Omental fat pad (tissue), 4 donors: ENCODE measurements around the gene STIL. TPM values are rescaled to one million over a fixed set of nuclear protein-coding genes. Genes with fewer than 3 reads are reported as not detected.
A peak's percentile ranks its signal among the peaks of the same experiment; 100 is the strongest.

Experiments
- ATAC-seq: fragments of 150-250 bp; one replicate; pipeline ENCODE4 v1.9.1; 2016; ENCODE audit warnings: mild to moderate bottlenecking, moderate library complexity; ENCODE audit not compliant: low FRiP score
- DNase-seq: peaks from one replicate; pipeline ENCODE4 v3.0.0-alpha.2; 2019; ENCODE audit warnings: low spot score
- total RNA-seq, 4 donors: library from RNA; depleted of rRNA; stranded (reverse); fragments of >200 nt; gene quantifications; one replicate each; pipeline ENCODE4 v1.1.0, GENCODE V29; 2016
- TF ChIP-seq, protein P1 (sequence below), 3 donors: fragments of 450-650 bp; IDR thresholded peaks; one replicate each; pipeline ENCODE4 v1.5.1; 2016 to 2017; ENCODE audit warnings: antibody characterized with exemption in 3 of 3, mild to moderate bottlenecking in 3 of 3, moderate library complexity in 2 of 3

The STIL gene
- total RNA-seq, 4 donors from 2014 or later, result 1.0 to 2.2 (median 1.3) TPM

DNA sequence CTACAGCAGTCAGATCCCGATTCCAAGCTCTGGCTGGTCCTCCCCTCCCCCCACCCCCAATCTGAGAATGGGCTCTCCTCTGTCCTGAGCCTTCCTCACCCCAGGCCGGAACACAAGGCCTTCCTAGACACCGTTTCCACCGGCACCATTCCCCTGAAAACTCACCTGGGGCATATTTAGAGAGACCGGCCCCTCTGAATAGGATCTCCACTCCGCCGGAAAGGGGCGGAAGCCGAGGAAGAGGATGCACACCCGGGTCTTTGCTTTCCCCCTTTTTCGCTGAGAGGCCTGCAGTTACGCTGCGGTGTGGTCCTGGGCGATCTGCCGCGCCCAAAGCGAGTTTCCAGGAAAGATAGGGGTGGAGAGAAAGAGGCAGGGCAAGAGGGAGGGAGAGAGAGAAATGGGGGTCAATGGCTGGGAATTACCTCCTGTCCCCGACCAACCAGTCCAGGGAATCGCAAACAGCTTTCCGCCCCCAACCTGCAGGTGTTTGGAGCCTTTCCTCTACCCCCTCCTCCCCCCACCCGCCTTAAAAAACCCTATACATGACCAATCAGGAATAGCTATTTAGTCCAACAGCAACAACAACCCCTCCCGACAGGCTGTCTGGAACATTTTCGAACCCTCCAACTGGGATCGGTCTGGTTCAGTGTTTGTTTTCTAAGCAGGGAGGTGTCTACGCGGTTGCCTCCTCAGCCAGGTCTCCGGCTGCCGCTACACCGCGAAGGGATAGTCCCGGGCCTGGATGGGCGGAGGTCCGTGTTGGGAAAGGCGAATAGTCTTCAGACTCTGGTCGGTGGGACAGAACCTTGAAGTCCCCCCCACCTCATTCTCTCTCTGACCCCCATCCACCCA lies 84.7 kb downstream of the STIL start:
- DNase-seq, result no peak
- TF ChIP-seq, protein P1, sequence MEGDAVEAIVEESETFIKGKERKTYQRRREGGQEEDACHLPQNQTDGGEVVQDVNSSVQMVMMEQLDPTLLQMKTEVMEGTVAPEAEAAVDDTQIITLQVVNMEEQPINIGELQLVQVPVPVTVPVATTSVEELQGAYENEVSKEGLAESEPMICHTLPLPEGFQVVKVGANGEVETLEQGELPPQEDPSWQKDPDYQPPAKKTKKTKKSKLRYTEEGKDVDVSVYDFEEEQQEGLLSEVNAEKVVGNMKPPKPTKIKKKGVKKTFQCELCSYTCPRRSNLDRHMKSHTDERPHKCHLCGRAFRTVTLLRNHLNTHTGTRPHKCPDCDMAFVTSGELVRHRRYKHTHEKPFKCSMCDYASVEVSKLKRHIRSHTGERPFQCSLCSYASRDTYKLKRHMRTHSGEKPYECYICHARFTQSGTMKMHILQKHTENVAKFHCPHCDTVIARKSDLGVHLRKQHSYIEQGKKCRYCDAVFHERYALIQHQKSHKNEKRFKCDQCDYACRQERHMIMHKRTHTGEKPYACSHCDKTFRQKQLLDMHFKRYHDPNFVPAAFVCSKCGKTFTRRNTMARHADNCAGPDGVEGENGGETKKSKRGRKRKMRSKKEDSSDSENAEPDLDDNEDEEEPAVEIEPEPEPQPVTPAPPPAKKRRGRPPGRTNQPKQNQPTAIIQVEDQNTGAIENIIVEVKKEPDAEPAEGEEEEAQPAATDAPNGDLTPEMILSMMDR (IDR thresholded peaks at IDR 0.05), result no peak

DNA sequence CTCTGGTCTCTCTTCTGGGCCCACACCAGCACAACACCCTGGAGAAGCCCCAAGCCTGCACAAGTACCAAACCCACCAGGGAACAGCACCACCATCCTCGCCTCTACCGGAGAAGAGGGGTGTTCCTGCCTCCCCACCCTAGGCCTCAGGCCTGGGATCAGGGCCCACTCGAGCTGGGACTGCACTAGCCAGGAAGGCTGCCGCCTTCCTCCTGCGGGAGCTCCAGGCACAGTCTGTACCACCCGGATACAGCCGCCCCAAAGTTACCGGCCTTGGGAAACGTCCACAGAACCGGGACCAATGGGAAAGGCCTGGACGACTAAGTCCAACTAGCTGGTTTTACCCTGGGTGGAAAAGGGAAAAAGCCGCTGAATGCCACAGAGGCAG lies 85.3 kb downstream of the STIL start:
- DNase-seq (no peak), ATAC-seq (no peak)
- TF ChIP-seq, protein P1 (IDR thresholded peaks at IDR 0.05), result no peak

More for the DNA sequence above, 84.7 kb downstream of the STIL start:
- ATAC-seq, result no peak

DNA sequence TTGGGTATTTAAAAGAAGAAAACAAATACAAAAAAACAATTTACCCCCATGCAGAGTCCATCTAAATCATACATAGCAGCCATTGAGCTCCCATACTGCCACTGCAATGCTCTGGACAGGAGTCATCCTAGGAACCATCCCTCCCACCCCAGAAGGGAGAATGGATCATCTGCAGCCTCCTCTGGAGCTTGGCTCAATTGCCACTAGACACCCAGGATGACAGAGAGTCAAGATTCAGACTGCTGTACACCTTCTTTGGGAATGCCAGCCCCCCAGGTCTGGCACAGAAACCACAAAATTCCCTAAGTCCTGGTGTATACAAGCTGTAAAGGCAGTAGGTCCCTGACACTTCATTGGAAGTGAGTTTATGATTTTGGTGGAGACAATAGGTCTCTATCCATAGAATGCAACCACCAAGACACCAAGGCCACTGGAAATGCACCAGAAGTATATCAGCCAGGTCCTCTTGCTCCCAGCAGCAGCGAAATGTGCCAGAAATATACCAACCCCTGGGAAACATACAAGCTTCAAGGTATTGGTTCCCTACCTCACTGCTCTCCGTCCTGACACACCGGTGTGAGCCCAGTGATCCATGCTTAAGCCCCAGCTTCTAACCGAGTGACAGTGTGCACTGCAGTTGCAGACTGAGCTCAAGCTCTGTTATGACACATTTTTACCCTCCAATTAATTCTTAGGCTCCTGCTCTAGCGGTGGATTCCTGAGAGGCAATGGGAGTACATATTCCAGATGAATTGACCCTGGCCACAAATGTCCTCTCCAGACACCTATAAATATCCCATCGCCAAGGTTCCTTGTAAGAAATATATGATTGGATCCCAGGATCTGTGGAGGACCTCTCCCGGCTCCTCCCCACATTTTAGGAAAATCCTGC lies 86.4 kb downstream of the STIL start:
- TF ChIP-seq, protein P1 (IDR thresholded peaks at IDR 0.05), result no peak
- no peak for ATAC-seq
- DNase-seq, result no peak

DNA sequence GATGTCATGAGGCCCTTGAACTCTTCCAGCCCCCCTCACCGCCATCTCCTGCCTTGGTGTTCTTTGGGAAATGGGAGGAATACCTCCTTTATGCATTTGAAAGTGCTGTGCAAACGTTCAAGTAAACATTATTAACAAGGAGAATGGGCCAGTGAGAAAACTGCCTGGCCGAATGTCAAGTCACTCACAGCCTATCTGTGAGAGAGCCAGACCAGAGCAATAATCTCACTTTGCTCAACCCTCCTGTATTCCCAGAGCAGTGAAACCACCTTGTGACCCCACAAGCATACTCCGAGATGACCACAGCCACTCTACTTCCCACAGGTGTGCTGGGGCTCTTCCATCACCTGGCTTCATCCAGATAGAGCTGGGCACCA lies 87.1 kb downstream of the STIL start:
- DNase-seq (no peak), ATAC-seq (no peak)
- TF ChIP-seq, protein P1 (IDR thresholded peaks at IDR 0.05), result no peak

DNA sequence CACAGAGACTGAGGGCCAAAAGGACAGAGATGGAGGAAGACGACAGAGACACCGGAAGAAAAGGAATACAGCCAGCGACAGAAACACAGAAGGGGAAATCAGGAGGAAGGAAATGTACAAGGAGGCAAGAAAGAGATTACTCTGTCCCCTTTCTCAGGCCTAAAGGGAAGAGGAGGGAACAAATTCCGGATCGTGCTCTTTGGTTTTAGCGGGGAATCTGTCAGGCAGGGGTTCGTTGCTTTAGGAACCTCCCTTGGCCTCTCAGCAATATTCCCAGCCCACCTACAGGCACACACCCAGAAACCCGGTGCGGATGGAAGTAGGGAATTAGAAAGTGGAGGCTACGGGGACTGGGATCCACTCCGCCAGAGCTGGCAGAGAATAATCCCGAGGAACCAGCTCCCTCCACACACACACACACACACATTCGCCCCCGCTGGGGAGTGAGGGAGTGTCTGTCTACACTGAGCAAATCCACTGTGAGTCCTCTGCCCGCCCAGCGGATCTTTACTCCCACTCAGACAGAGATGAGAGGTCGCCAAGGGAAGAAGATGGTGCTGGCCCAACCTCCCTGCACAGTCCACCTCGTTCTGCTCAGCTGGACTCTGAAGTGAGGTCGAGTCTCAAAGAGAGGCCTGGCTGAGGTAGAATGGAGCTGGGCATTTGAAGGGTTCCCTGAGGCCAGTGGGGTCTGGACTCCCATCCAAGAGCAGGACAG lies 87.7 kb downstream of the STIL start:
- DNase-seq, result no peak
- TF ChIP-seq, protein P1 (IDR thresholded peaks at IDR 0.05), result no peak
- ATAC-seq, result no peak

DNA sequence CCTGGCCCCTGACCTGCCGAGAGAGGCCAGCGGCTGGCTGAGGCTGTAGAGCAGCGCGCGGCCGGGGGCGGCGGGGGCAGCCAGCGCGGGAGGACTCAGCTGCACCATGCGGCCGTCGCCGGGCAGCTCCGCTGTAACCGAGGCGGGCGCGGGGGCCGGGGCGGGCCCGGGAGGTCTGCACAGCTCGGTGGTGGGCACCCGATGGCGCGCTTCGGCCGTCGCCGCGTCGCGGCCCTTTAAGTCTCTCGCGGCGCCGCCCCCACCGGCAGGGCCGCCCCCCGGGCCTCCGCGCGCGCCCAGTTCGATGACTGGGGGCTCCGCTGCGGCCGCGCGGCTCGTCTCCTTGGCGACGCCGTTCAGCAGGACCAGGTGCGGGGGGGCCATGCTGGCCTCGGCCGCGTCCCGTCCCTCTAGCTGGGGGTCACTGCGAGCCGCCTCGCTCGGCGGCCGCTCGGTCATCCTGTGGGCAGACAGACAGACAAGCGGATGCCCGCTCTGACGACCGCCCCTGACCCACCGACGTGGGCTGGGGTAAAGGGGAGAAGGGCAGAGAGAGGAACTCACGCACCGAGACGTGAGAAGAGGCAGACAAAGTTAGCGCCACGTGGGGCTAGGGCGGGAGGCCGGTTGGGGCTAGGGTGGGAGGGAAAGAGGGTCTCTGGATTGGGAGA lies 88.4 kb downstream of the STIL start:
- no peak for DNase-seq
- ATAC-seq, result peak; percentile 25
- TF ChIP-seq, protein P1 (IDR thresholded peaks at IDR 0.05), result no peak
